ENCODE results near the gene SNX13.
"Not testable (repeated sequence)": the region's sequence is repeated elsewhere in the genome, so short reads cannot be mapped to it uniquely, and the experiment has no call there.

The SNX13 gene

DNA sequence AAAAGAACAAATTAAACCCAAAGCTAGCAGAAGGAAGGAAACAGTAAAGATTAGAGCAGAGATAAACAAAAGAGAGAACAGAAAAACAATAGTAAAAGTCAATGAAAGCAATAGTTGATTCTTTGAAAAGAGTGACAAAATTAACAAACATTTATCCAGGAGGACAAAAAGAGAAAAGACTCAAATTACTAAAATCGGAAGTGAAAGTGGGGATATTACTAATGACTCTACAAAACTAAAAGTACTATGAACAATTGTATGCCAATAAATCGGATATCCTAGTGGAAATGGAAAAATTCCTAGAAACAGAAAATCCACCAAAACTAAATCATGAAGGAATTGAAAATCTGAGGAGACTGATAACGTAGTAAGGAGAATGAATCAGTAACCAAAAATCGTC is 96.3 kb downstream of the SNX13 start:
- no peak for DNase-seq

DNA sequence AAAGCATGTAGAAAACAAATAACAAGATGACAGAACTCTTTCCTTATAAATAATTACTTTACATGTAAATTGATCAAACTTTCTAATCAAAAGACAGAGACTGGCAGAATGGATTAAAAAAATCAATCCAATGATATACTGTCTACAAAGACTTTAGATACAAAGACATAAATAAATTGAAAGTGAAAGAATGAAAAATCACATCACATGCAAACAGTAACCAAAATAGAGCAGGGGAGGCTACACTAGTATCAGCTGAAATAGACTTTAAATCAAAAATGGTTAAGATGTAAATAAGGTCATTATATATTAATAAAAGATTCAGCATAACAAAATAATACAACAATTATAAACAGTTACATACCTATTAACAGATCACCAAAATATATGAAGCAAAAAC is 97.3 kb downstream of the SNX13 start:
- DNase-seq = no peak

DNA sequence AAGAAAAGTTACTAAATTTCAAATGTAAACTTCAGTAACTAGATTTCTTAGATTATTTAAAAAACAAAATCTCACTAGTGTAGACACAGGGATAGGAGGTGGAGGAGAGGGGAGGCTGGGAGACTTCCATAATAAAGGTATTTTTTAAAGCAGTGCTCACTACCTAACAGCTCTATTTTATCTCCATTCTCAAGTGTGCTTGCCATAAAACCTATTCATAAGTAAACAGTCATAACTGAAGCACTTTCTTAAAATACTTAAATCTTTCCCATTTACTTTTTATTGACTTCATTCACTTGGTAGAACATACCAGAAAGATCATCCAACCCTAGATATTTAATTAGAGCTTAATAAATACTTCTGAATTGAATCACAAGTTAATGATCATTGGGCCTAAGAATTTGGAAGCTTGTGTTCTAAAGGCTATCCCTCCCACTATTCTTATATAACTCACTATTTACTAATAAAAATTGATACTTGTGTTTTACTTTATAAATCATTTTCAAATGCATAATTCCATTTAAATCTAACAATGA is 107.4 kb downstream of the SNX13 start:
- no peak for DNase-seq

DNA sequence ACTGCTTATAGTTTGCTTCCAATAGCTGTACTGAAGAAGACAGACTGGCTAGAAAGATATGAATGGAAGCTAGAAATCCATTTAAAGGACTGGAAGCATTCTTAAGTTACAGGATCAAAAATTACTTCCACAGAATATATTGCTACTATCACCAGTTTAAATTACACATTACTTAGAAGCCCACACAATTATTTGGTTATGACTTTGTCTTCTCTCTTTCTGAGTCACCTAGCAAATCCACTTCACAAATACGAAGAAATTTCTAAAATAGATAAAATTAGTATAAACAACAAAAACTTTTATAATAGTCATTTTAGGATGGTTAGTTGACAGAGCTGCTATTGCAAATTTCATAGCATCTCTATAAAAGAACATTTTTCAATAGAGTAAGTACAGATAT is 108.1 kb downstream of the SNX13 start:
- no peak for DNase-seq

DNA sequence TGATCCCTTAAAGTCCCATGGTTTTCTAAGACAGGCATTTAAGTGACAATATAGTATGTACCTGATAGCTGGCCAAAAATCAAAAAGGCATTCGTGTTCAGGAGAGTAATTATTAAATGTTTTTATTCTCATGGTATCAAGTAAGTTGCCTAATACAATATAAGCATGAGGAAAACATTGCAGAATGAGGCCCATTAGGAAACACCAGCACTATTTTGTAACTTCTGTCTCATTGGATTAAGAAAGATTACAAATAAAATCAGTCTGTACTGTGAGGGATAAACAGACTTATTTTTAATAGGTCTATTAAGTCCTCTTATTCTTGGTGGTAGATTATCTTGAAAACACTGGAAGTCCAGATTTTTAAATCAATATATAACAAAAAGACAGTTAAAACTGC is 110.1 kb downstream of the SNX13 start:
- no peak for DNase-seq

DNA sequence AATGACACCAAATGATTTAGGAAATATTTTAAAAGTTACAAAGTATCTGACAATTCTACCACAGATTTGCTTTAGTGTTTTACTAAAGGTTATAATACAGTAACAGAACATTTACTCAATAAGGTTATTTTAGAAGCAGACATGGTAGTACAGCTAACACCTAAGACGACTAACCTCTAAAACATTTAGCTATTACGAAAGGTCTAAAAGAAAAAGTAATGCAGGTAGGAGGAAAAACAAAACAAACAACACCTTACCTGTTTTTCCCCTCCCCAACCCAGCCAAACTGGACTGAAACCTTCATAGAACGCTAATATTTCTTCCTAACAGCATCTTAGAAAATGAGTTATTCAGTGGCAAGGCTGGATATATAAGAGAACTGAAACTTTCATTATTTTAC is 111.3 kb downstream of the SNX13 start:
- no peak for DNase-seq

DNA sequence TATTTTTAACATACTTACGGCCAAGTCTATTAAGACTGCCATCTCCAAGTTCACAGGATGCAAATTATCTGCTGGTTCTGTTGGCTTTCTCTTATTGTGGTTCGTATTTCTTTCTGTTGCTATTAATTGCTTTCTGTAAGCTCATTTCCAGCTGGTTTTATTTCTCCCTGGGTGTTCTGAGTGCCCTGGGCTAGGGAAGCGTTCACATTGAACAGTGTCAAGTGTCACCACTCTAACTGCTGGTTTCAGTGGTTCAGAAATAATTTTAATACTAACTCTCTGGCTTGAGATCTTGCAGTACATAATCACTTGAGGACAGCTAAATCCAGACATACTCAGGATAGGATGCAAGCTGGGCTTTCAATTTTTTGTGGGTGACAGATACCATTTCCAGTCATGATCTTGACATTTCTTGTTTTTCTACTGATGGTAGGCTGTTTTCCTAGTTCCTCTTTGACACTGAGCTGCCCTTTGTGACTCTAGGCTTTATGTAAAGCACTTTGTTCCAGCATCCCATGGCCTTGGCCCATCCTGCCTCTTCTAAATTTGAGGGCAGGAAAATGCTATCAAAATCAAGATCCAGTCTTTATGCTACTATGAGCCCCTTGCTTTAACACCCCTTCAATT is 117.6 kb downstream of the SNX13 start:
- DNase-seq = no peak

DNA sequence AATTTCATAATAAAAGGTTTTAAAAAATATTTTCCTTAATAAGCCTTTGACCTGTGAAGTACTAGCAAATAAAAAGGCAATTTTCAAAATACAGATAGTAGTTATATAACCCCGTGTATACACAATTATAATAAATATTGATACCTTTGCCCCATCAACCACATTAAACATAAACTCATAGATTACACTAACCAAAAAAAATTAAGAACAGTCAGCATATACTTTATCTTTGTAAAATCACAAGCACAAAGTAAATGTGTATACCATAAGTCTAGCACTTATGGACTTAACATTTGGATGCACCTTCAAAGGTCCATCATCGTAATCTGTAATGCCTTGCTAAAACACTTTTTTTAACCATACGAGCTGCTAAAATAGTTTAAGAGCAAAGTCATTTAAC is 123.4 kb downstream of the SNX13 start:
- DNase-seq = no peak

DNA sequence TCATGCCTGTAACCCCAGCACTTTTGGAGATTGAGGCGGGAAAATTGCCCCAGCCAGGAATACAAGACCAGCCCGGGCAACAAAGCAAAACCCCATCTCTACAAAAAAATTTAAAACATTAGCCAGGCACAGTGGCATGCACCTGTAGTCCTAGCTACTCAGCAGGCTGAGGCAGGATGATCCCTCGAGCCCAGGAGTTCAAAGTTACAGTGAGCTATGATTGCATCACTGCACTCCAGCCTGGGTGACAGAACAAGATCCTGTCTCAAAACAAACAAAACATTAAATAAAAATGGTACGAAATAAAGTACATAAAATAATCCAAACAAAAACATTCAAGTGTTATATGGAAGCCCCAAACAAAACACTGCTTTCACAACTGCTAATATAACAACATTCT is 125.0 kb downstream of the SNX13 start:
- peak; percentile 25 for DNase-seq

DNA sequence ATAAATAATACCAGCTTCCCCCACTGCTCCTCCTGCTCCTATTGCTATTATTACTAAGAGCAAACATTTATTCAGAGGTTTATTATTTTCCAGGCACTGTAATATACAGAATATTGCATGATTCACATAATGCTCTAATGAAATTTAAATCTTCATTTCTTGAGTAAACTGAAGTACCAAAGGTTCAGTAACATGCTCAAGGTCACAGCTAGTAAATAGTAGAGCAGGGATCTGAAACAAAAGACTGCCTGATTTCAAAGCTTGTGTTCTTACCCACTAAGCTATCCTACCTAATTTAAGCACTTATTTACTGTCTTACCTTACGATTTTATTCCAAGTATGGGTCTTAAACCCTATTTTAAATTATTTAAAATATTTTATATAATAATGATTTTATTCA is 126.2 kb downstream of the SNX13 start:
- DNase-seq = no peak

DNA sequence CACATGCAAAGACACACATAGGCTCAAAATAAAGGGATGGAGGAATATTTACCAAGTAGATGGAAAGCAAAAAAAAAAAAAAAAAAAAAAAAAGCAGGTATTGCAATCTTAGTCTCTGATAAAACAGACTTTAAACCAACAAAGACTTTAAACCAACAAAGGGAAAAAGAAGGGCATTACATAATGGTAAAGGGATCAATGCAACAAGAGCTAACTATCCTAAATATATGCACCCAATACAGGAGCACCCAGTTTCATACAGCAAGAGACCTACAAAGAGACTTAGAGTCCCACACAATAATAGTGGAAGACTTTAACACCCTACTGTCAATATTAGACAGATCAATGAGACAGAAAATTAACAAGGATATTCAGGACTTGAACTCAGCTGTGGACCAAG is 131.1 kb downstream of the SNX13 start:
- DNase-seq = not testable (repeated sequence)

DNA sequence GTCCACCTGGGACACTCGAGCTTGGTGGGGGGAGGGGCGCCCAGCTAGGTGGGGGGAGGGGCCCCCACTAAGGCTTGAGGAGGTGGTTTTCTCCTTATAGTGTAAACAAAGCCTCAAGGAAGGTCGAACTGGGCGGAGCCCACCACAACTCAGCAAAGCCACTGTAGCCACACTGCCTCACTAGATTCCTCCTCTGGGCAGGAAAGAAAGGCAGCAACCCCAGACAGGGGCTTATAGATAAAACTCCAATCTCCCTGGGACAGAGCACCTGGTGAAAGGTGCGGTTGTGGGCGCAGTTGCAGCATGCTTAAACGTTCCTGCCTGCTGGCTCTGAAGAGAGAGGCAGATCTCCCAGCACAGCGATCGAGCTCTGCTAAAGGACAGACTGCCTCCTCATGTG is 133.1 kb downstream of the SNX13 start:
- no peak for DNase-seq

DNA sequence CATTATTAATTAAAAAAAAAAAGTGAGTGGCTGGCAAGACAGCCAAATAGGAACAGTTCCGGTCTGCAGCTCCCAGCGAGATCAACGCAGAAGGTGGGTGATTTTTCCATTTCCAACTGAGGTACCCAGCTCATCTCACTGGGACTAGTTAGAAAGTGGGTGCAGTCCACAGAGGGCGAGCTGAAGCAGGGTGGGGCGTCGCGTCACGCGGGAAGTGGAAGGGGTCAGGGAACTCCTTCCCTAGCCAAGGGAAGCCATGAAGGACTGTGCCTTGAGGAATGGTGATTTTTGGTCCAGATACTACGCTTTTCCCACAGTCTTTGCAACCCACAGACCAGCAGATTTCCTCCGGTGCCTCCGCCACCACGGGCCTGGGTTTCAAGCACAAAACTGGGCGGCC is 133.7 kb downstream of the SNX13 start:
- no peak for DNase-seq

DNA sequence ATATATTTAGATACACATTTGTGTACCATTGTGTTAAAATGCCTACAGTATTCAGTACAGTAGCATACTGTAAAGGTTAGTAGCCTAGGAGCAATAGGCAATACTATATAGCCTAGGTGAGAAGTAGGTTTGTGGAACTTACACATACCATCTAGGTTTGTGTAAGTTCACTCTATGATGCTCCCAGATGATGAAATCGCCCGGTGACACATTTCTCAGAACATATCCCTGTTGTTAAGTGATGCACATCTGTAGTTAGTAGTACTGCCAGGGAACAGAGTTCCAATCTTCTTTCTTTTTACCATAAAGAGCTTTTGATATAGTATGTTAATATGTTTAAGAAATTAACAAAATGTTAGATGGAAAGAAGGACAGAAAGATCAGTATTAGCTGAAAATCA is 138.2 kb downstream of the SNX13 start:
- no peak for DNase-seq

DNA sequence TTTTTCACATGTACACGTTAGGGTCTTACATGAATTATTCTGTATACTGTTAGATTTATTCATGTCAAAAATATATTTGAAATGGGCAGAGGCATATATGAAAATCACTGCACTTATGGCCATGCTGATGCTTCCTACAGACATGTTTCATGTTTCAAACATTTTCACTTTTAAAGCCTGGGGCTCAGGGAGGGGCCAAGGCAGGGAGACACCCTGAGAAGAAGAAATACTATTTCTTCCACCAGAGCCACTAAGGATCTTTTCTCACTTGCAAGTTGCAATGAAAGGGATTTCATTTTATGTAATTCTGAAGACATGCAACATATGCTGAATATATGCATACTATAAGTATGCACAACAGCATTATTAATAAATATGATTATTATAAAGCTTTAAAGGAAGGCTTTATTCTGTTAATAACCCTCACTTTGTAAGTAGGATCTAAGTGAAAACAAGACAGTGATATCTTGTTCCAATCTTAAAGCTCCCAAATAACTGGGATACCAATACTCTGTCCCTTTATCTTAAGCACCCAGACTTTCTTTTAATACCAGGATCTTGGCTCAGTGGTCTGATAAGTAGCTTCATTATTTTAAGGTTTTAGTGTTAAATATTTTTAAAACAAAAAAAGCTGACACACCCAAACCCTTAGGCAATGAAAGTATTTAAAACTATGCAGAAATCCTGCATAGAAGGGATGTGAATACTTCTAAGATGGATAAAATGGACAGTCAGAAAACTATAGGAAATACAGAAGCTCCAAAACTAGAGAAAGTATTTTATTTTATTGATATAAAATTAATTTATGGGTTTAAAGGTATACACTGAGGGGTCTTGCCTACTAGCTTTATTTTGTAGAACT is 148.0 kb downstream of the SNX13 start:
- no peak for DNase-seq

DNA sequence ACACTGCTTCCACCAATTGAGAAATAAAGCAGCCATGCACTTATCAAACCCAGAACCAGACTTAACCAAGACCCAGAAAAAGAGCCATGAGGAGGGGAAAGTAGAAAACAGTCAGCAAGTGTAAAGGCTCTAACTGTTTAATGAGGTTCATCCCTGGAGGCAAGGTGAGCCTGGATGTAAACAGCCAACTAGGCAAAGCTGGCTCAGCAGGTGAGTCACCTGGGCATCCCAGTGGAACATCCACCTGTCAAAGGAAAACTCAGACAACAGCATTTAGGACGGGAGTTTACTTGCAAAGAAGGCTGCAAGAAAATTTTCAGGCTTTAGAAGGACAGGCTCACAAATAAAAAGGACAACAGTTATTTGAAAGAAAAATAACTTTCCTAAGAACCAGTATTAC is 153.0 kb downstream of the SNX13 start:
- DNase-seq = peak; percentile 46

DNA sequence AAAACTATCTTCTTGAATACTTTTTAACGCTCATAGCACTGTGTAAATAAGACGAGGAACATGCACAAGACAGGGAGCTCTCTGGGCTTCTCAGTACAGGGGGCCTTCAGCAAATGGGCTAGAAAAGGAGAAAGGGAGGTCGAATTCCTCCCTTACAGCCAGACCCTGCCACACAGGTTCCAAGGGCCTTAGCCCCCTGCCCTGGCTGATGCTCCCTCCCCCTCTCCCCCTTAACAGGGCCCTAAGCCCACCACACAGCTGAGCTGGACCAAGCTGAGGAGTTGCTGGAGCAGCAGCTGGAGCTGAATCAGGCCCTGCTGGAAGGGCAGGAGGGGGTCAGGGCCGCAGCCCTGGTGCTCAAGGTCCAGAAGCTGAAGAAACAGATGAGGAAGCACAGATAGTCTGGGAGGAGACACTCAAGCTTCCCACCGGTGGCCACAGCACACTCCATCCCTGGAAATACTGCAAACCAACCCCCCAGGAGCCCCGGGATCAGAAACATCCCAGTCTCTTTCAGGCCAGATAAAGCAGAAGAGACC is 153.9 kb downstream of the SNX13 start:
- DNase-seq = no peak

DNA sequence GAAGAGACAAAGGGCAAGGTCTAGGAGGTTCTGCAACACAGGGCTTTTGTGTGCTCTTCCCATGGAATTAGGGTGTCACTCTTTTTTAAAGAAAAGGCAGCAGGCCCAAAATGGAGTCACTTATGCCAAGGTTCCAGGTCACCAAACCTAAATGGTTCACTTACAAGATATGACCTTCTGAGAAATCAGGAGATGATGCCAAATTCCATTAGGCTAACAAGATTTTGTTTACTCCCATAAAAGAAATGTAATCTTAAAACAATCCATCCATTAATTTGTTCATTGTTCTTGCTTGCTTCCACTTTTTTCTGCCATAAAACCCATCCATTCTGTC is 158.1 kb downstream of the SNX13 start:
- DNase-seq = no peak

DNA sequence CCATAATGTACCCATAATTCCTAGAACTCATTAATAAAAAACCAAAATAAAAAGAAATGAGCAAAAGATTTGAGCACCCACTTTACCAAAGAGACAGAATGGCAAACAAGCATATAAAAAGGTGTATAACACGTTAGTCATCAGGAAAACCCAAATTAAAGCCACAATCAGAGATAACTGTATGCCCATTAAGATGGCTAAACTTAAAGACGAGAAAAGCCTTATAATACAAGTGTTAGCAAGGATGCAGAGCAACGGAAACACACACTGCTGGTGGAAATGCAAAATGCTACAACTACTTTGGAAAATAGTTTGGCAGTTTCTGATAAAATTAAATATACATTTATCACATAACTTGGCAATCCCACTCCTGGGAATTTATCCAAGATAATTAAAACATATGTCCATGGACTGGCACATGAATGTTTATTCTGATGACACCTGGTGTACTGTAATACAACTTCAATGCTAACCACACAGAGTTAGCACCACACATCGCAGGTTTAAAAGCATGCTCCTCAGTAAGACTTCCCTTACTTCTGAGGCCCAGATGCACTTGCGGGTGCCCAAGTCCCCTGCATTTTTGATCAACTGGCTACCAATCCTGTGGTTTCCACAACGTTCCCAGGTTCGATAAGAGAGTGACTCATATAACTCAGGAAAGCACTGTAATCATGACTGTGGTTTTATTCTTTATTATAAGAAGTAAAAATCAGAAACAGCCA is 158.6 kb downstream of the SNX13 start:
- DNase-seq = no peak

DNA sequence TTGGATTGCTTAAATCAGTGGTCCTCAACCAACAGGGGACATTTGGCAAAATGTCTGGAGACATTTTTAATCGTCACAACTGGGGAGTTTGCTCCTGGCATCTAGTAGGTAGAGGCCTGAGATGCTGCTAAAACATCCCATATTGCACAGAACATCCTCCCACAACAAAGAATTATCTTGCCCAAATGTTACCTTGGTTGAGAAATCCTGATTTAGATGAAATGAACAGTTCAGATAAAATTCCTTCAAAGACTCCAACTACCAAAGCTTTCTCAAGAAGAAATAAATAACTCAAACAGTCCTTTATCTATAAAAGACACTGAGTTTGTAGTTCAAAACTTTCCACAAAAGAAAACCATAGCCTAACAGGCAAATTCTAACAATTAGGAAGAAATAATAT is 160.9 kb downstream of the SNX13 start:
- DNase-seq = no peak

DNA sequence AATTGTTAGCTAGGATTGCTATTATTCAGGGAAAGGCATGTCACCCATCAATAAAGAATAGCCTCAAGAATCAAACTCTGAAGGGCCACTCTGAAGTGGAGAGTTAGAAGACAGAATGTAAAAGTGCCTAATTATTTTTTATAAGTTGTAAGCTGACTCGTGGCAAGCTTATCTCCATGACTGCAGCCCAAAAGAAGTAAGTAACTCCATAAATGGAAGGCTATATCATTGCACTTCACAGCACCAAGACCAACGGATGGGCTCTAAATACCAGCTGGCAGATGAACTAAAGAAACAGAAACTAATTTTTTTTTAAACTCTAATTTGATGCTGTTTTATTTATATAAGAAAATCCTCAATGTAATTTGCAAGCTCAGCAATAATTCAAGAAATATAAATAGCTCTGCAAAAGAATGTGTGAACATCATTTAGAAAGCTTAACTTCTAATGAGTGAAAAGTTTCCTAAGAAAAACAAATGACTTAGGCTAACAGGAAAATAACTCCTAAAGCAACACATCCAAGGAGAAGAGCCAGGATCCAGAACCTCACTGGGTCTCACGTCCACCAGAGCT is 165.5 kb downstream of the SNX13 start:
- DNase-seq = no peak

DNA sequence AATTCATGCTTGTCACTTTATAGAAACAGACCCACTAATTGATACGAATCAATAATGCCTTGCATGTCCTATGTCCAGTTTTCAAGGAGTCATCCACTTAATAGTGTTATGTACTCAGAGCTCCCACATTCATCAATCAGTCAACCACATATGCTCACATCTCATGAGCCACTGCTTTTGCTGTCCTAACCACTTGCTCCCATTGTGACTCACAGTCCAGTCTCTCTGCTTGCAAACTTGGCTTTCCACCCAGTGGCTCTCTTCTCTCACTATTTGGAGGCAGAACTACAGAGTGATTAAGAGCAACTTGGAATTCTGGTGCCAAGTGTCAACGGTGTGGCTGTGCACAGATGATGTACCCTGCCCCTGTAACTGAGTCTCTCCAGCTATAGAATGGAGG is 166.0 kb downstream of the SNX13 start:
- no peak for DNase-seq

DNA sequence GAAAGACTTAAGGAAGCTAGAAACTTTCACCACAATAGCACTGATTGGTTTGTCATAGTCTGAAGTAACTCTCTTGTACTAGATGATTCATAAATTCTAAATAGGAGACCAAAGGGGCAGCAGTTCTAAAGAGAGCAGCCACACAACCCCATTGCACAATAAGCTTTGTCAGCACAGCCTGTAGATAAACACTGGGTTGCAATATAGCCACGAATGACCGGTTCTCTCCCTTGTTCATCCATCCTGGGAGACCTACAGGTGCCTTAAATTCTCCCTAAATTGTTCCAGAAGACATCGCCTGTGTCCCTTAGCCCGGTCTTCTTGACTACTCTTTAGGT is 167.0 kb downstream of the SNX13 start:
- no peak for DNase-seq
